ENCODE data around the gene MYL12A. TPM values are rescaled to one million over a fixed set of nuclear protein-coding genes. Genes with fewer than 3 reads are reported as not detected.
A peak's percentile ranks its signal among the peaks of the same experiment; 100 is the strongest.

Gene MYL12A
- total and polyA plus RNA-seq, 2 of the 13 experiments (the other 11 are each of a cell fraction or from before 2014, with no cell fraction given), result 261 to 277 TPM

DNA sequence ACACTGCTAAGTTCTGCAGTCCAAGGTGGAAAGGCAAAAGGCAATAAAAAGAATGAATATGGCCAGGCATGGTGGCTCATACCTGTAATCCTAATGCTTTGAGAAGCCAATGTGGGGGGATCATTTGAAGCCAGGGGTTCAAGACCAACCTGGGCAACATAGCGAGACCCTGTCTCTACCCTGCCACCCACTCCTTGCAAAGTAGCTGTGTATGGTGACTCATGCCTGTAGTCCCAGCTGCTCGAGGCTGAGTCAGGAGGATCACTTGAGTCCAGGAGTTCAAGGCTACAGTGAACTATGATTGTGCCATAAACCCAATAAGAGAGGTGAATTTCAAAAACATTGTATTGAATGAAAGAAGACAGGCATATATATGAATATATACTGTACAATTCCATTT lies 16.8 kb downstream of the MYL12A start (continued):
- TF ChIP-seq, protein P1, sequence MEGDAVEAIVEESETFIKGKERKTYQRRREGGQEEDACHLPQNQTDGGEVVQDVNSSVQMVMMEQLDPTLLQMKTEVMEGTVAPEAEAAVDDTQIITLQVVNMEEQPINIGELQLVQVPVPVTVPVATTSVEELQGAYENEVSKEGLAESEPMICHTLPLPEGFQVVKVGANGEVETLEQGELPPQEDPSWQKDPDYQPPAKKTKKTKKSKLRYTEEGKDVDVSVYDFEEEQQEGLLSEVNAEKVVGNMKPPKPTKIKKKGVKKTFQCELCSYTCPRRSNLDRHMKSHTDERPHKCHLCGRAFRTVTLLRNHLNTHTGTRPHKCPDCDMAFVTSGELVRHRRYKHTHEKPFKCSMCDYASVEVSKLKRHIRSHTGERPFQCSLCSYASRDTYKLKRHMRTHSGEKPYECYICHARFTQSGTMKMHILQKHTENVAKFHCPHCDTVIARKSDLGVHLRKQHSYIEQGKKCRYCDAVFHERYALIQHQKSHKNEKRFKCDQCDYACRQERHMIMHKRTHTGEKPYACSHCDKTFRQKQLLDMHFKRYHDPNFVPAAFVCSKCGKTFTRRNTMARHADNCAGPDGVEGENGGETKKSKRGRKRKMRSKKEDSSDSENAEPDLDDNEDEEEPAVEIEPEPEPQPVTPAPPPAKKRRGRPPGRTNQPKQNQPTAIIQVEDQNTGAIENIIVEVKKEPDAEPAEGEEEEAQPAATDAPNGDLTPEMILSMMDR (CRISPR knock-in tag; IDR thresholded peaks at IDR 0.05), result no peak
- TF ChIP-seq ZNF496 (CRISPR knock-in tag; IDR thresholded peaks at IDR 0.05; ENCODE audit: insufficient replicate concordance), result no peak
- TF ChIP-seq TSC22D2 (CRISPR knock-in tag; IDR thresholded peaks at IDR 0.05; ENCODE audit: borderline replicate concordance), result no peak
- TF ChIP-seq IRF2 (CRISPR knock-in tag; IDR thresholded peaks at IDR 0.05), result peak; percentile 59; the same call in 1 of the 2 replicates
- no peak for TF ChIP-seq ZEB1 (IDR thresholded peaks at IDR 0.05; ENCODE audit: insufficient replicate concordance, low read depth)
- peak; percentile 38; the same call in 1 of the 2 replicates for TF ChIP-seq CHD4 (IDR thresholded peaks at IDR 0.05; ENCODE audit: borderline replicate concordance, low read length)
- no peak for TF ChIP-seq ZNF724P (CRISPR knock-in tag; IDR thresholded peaks at IDR 0.05; ENCODE audit: borderline replicate concordance)
- peak; percentile 91 for TF ChIP-seq JUND (CRISPR knock-in tag; IDR thresholded peaks at IDR 0.05)
- 0 out of 2 replicates have a peak, but pooled peaks have one; percentile 10 for TF ChIP-seq ELF1 (CRISPR knock-in tag; IDR thresholded peaks at IDR 0.05)
- no peak for TF ChIP-seq ZBTB3 (CRISPR knock-in tag; IDR thresholded peaks at IDR 0.05; ENCODE audit: borderline replicate concordance, low read depth)
- no peak for TF ChIP-seq IRF9 (CRISPR knock-in tag; IDR thresholded peaks at IDR 0.05; ENCODE audit: borderline replicate concordance)
- TF ChIP-seq ZNF362 (CRISPR knock-in tag; IDR thresholded peaks at IDR 0.05; ENCODE audit: borderline replicate concordance), result no peak
- peak; percentile 89 for TF ChIP-seq SAP130 (CRISPR knock-in tag; IDR thresholded peaks at IDR 0.05; ENCODE audit: low read depth)
- 0 out of 2 replicates have a peak, but pooled peaks have one; percentile 13 for TF ChIP-seq FOXK1 (CRISPR knock-in tag; IDR thresholded peaks at IDR 0.05; ENCODE audit: borderline replicate concordance, low read depth)
- TF ChIP-seq SP1 (IDR thresholded peaks at IDR 0.05), result no peak
- no peak for TF ChIP-seq SP1 (CRISPR knock-in tag; IDR thresholded peaks at IDR 0.05)
- TF ChIP-seq ZNF121 (CRISPR knock-in tag; IDR thresholded peaks at IDR 0.05), result peak; percentile 97
- no peak for TF ChIP-seq ATF7 (IDR thresholded peaks at IDR 0.05)
- no peak for TF ChIP-seq ATF7 (CRISPR knock-in tag; IDR thresholded peaks at IDR 0.05)
- TF ChIP-seq ATRX (CRISPR knock-in tag; IDR thresholded peaks at IDR 0.05; ENCODE audit: borderline replicate concordance), result no peak
- TF ChIP-seq, protein P2, sequence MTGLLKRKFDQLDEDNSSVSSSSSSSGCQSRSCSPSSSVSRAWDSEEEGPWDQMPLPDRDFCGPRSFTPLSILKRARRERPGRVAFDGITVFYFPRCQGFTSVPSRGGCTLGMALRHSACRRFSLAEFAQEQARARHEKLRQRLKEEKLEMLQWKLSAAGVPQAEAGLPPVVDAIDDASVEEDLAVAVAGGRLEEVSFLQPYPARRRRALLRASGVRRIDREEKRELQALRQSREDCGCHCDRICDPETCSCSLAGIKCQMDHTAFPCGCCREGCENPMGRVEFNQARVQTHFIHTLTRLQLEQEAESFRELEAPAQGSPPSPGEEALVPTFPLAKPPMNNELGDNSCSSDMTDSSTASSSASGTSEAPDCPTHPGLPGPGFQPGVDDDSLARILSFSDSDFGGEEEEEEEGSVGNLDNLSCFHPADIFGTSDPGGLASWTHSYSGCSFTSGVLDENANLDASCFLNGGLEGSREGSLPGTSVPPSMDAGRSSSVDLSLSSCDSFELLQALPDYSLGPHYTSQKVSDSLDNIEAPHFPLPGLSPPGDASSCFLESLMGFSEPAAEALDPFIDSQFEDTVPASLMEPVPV (CRISPR knock-in tag; IDR thresholded peaks at IDR 0.05), result no peak
- TF ChIP-seq, protein P3, sequence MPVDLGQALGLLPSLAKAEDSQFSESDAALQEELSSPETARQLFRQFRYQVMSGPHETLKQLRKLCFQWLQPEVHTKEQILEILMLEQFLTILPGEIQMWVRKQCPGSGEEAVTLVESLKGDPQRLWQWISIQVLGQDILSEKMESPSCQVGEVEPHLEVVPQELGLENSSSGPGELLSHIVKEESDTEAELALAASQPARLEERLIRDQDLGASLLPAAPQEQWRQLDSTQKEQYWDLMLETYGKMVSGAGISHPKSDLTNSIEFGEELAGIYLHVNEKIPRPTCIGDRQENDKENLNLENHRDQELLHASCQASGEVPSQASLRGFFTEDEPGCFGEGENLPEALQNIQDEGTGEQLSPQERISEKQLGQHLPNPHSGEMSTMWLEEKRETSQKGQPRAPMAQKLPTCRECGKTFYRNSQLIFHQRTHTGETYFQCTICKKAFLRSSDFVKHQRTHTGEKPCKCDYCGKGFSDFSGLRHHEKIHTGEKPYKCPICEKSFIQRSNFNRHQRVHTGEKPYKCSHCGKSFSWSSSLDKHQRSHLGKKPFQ (CRISPR knock-in tag; IDR thresholded peaks at IDR 0.05; ENCODE audit: insufficient replicate concordance), result no peak
- TF ChIP-seq MAFF (IDR thresholded peaks at IDR 0.05; ENCODE audit: low read depth, low read length), result peak; percentile 57; the same call in 1 of the 2 replicates
- peak; percentile 49; the same call in 1 of the 2 replicates for TF ChIP-seq GATAD2A (CRISPR knock-in tag; IDR thresholded peaks at IDR 0.05)
- TF ChIP-seq RXRB (CRISPR knock-in tag; IDR thresholded peaks at IDR 0.05; ENCODE audit: borderline replicate concordance), result peak; percentile 43; the same call in 1 of the 2 replicates
